NCI-H187 treated with DMSO at 0.1 percent for 48 hours (cell line): Measurements from ENCODE around the gene LHX2.
"Not testable (repeated sequence)": the region's sequence is repeated elsewhere in the genome, so short reads cannot be mapped to it uniquely, and the experiment has no call there.

Source experiments
- DNase-seq: peaks from one replicate; lab custom pipeline; 2025; lab: John Stamatoyannopoulos, UW

Gene LHX2

DNA sequence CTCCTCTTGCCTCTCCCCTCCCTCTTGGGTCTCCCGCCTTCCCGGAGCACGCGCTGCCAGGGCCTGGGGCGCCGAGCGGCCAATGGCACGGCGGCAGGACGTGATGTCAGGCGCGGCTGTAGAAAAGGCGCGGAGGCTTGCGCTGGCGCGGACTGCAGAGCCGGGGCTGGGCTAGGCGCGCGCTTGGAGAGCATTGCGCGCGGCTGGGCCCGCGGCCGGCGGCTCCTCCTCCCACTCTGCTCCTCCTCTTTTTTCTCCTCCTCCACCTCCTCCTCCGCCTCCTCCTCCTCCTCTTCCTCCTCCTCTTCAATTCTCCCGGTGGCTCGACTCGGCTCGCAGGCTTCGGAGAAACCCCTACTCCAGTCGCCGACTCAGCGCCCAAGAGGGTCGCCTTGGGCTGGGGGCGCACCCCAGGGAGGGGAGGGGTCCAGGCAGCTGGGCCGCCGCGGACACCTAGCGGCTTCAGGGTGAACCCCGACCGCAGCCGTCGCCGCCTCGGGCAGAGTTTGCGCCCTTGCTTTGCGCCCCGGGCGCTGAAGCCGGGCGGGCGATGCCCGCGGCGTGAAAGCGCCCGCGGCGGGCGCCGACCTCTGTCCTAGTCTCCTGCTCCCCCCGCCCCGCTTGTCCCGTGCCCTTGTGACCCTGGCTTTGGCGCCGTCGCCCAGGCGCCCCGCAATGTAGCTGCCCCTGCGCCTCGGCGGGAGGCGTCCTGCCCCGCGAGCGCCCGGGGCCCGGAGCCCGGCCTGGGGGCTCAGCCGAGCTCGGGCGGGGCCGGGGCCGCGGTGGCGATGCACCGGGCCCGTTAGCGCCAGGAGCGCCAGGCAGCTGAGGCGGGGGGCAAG is at the start of gene LHX2:
TSS of gene LHX2 (plus strand) at position 309 of the 842 bp plus-strand sequence. CDS start 581 bp downstream, outside the sequence.
- DNase-seq, result no peak

DNA sequence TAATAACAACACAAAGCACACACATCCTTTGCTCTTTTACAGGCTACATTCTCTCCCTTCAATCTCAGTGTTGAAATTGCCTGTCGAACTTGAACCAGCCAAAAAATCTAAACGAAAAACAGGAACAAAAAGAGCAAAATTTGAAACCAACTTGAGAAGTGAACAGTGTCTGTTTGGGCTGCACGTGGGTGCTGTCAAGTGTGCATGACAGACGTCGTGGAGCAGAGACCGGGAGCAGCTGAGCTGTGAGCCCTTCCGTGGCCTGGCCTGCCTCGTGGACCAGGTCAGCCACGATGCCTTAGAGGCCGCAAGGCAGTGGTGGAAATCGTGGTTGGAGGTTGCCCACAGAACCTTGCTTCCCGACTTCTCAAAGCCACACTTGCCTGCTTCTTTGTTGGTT is 46.8 kb upstream of the LHX2 start:
- DNase-seq, result no peak

DNA sequence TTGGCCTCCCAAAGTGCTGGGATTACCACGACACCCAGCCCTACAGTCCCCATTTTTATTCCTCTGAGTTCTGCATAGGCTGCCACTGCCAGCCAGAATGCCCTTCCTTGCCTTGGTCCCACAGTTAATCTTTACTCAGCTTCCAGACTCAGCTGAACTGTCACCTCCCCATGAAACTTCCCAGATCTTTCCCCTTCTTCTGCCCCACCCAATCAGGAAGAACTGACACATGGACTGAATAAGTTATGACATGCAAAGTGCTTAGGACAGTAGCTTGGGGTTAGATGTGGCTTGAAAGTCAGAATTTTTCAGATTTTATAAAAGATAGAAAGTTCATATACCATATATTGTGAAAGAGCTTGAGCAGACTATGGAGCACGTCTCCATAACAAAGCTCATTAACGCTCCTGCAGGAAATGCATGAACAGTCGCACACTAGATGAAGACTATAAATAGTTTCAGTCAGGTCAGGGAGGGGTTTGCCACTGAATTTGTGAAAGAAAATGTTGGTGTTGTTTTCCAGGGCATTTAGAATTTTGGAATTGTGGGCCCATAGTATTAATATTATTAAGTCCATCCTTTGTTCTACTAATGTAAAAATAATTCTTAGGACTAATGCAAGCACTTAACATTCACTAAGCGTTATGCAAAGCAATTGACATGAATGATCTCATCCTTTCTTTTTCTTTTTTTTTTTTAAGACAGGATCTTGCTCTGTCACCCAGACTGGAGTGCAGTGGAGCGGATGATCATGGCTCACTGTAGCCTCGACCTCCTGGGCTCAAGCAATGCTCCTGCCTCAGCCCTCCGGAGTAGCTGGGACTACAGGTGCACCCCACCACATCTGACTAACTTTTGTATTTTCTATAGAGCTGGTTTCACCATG is 45.5 kb upstream of the LHX2 start:
- no peak for DNase-seq

GRCh38 chr9:123967323-123967722 is 44.2 kb upstream of the LHX2 start:
- DNase-seq, result no peak

DNA sequence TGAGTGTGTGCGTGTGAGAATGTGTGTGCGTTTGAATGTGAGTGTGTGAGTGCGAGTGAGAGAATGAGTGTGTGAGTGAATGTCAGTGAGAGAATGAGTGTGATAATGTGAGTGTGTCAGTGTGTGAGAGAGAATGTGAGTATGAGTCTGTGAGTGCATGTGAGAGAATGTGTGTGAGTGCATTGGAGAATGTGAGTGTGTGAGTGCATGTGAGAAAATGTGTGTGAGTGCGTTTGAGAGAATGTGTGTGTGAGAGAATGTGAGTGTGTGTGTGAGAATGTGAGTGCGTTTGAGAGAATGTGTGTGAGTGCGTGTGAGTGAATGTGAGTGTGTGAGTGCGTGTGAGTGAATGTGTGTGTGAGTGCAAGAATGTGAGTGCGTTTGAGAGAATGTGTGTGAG is 39.0 kb upstream of the LHX2 start:
- DNase-seq, result no peak

DNA sequence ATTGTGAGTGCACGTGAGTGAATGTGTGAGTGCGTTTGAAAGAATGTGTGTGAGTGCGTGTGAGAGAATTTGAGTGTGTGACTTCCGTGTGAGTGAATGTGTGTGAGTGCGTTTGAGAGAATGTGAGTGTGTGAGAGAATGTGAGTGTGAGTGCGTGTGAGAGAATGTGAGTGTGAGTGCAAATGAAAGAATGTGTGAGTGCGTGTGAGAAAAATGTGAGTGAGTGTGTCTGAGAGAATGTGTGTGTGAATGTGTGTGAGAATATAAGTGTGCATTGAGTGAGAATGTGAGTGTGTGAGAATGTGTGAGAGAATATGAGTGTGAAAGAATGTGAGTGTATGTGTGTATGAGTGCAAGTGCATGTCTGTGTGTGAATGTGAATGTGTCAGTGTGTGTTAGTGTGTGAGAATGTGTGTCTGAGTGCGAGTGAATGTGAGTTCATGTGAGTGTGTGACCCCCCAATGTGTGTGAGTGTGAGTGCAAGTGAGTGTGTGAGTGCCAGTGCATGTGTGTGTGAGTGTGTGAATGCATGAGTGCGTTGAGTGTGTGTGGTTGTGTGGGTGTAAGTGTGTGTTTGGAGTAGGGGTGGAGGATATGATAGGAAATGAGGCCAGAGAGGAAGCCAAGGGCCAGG is 37.9 kb upstream of the LHX2 start:
- no peak for DNase-seq

- no peak for DNase-seq
These were observed 37.1 kb upstream of the LHX2 start for GRCh38 chr9:123974471-123974870.

DNA sequence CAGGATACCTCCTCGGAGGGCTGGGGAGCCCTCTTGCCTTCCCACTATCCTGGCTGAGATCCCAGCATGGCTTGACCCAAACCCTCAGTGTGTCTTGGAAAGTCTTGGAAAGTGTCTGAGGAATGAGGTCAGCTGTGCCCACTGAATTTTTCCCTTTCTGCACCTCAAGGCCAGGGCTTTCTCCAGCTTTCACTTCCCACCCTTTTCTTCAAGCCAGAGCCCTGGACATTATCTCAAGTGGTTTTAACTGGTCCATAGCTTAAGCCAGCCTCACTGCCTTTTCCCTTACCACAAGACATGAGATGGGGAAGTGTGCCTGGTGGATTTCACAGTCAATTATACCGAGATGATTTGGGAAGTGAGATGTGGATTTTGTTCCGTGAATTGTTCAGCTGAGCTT is 35.7 kb upstream of the LHX2 start:
- no peak for DNase-seq

GRCh38 chr9:123976579-123976978 is 35.0 kb upstream of the LHX2 start:
- DNase-seq, result not testable (repeated sequence)

GRCh38 chr9:123978981-123979380 is 32.6 kb upstream of the LHX2 start:
- no peak for DNase-seq

GRCh38 chr9:123982535-123982934 is 29.0 kb upstream of the LHX2 start:
- DNase-seq, result no peak

DNA sequence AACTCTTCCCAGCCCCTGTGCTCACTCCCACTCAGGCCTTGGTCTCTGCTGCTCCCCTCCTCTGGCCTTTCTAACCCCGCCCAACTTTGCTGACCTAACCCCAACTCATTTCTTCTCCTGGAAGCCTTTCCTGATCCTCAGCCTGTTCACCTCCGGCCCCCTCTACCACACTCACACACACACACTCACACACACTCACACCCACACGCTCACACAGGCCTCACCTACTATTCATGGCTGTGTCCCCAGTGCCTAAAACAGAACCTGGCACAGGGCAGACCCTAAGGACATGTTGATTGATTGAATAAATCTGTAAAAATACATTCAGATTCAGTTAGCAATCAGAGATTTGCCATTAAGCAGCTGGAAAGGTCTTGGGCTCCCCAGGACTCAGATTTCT is 28.5 kb upstream of the LHX2 start:
- DNase-seq, result no peak

- DNase-seq, result no peak
These were observed 26.8 kb upstream of the LHX2 start for GRCh38 chr9:123984802-123985201.

GRCh38 chr9:123985869-123986268 is 25.7 kb upstream of the LHX2 start:
- no peak for DNase-seq

GRCh38 chr9:123990427-123990826 is 21.1 kb upstream of the LHX2 start:
- DNase-seq, result no peak

- not testable (repeated sequence) for DNase-seq
These were observed 18.9 kb upstream of the LHX2 start for GRCh38 chr9:123992679-123993078.

- no peak for DNase-seq
These were observed 14.7 kb upstream of the LHX2 start for GRCh38 chr9:123996731-123997421.

GRCh38 chr9:123997665-123998277 is 13.8 kb upstream of the LHX2 start:
- DNase-seq, result no peak

- no peak for DNase-seq
These were observed 13.2 kb upstream of the LHX2 start for GRCh38 chr9:123998278-123998925.

DNA sequence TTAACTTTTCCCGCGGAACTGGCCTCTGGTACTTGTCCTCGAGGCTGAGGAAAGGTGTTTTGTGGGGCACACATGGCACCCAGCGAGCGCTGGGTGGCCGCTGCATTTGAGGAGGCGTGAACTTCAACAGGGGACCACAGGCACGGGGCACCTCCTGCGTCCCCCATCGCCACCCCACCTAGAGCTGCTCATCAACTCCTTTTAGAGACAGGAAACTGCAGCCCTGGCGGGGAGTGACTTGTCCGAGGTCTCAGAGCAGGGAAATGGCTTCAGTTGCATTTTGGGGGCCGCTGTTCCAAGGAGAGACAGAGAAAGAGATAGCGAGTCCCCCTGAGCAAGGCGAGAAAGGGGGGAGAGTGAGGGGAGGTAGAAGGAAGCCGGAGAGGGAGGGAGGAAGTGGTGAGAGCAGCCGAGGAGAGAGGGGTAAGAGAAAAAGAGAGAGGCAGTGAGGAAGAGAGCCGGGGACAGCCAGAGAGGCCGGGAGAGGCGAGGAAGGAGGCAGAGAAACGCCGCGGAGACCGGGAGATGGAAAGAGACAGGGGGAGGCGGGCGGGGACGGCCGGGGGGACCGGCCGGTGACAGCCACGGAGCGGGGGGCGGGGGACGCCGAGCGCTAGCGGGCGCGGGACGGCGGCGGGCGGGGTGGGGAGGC is 12.5 kb upstream of the LHX2 start:
- DNase-seq, result no peak
